ENCODE measurements around the gene RBL1.
"Not testable (repeated sequence)": the region's sequence is repeated elsewhere in the genome, so short reads cannot be mapped to it uniquely, and the experiment has no call there.

The RBL1 gene

DNA sequence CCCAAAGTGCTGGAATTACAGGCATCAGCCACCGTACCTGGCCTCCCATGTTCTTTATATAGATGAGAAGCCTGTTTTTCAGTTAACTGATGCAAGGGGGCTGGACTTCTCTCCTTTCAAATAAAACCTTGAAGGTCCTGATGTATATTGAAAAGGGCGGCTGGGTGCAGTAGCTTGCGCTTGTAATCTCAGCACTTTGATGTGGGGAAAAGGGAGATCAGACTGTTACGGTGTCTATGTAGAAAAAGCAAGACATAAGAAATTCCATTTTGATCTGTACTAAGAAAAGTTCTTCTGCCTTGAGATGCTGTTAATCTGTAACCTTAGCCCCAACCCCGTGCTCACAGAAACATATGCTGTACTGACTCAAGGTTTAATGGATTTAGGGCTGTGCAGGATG is 128.2 kb downstream of the RBL1 start:
- TF ChIP-seq, protein P1, sequence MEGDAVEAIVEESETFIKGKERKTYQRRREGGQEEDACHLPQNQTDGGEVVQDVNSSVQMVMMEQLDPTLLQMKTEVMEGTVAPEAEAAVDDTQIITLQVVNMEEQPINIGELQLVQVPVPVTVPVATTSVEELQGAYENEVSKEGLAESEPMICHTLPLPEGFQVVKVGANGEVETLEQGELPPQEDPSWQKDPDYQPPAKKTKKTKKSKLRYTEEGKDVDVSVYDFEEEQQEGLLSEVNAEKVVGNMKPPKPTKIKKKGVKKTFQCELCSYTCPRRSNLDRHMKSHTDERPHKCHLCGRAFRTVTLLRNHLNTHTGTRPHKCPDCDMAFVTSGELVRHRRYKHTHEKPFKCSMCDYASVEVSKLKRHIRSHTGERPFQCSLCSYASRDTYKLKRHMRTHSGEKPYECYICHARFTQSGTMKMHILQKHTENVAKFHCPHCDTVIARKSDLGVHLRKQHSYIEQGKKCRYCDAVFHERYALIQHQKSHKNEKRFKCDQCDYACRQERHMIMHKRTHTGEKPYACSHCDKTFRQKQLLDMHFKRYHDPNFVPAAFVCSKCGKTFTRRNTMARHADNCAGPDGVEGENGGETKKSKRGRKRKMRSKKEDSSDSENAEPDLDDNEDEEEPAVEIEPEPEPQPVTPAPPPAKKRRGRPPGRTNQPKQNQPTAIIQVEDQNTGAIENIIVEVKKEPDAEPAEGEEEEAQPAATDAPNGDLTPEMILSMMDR (IDR thresholded peaks at IDR 0.05), result no peak
- no peak overlapping the region for H3K27ac ChIP-seq

GRCh38 chr20:36966965-36967364 is 128.8 kb downstream of the RBL1 start:
- not testable (repeated sequence) for H3K4me1 ChIP-seq (ENCODE audit: control insufficient read depth in 1 of 2, insufficient read depth in 1 of 2, low read depth in 1 of 2, low read length in 1 of 2); H3K27me3 ChIP-seq; H3K36me3 ChIP-seq; H3K27ac ChIP-seq; H3K4me3 ChIP-seq (ENCODE audit: low read depth in 1 of 2, low read length in 1 of 2); H3K9me3 ChIP-seq

More for the DNA sequence above, 128.2 kb downstream of the RBL1 start:
- Histone ChIP-seq H3K4me3 (ENCODE audit: low read depth in 1 of 2, low read length in 1 of 2) (no peak overlapping the region), H3K36me3 (no peaks in the 10 kb centered on the region), H3K27me3 (no peaks in the 10 kb centered on the region), H3K4me1 (ENCODE audit: control insufficient read depth in 1 of 2, insufficient read depth in 1 of 2, low read depth in 1 of 2, low read length in 1 of 2) (no peaks in the 10 kb centered on the region), H3K9me3 (no peaks in the 10 kb centered on the region)

DNA sequence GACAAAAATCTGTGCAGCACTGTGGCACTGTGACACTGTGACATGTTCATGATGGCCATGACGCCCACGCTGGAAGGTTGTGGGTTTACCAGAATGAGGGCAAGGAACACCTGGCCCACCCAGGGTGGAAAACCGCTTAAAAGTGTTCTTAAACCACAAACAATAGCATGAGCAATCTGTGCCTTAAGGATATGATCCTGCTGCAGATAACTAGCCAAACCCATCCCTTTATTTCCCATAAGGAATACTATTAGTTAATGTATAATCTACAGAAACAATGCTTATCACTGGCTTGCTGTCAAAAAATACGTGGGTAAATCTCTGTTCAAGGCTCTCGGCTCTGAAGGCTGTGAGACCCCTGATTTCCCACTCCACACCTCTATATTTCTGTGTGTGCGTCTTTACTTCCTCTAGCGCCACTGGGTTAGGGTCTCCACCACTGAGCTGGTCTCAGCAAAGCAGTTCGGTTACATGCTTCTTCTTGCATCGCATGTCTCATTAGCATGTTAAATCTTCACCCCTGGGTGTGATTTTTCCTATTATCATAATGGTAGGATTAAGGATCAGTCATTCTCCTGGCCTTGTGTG is 133.3 kb downstream of the RBL1 start:
- H3K9me3 ChIP-seq; H3K27me3 ChIP-seq; H3K27ac ChIP-seq; H3K4me3 ChIP-seq (ENCODE audit: low read depth in 1 of 2, low read length in 1 of 2); H3K36me3 ChIP-seq: not testable (repeated sequence)
- H3K4me1 ChIP-seq (ENCODE audit: control insufficient read depth in 1 of 2, insufficient read depth in 1 of 2, low read depth in 1 of 2, low read length in 1 of 2), result peaks cover 15 to 17% of the 10 kb centered on the region in 2 experiments

DNA sequence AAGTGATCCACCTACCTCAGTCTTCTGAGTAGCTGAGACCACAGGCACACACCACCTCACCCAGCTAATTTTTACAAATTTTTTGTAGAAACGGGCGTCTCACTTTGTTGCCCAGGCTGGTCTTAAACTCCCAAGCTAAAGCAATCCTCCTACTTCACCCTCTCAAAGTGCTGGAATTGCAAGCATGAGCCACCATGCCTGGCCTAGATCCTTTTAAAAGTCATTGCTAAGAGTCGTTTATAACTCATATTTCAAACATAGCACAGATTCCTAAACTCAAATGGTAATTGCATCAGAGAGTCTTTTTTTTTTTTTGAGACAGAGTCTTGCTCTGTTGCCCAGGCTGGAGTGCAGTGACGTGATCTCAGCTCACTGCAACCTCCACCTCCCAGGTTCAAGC is 136.6 kb downstream of the RBL1 start:
- Histone ChIP-seq H3K4me1 (ENCODE audit: control insufficient read depth in 1 of 2, insufficient read depth in 1 of 2, low read depth in 1 of 2, low read length in 1 of 2) (peaks cover 22 to 23% of the 10 kb centered on the region in 2 experiments), H3K27ac (peak overlapping the region; percentile 83), H3K36me3 (no peaks in the 10 kb centered on the region), H3K4me3 (ENCODE audit: low read depth in 1 of 2, low read length in 1 of 2) (no peak overlapping the region), H3K9me3 (no peaks in the 10 kb centered on the region), H3K27me3 (no peaks in the 10 kb centered on the region)
- TF ChIP-seq, protein P1 (IDR thresholded peaks at IDR 0.05), result no peak

GRCh38 chr20:36957875-36958667 is 137.7 kb downstream of the RBL1 start:
- Histone ChIP-seq H3K27me3 (no peaks in the 10 kb centered on the region), H3K4me3 (ENCODE audit: low read depth in 1 of 2, low read length in 1 of 2) (peak overlapping the region; percentile 10 to 44), H3K27ac (peak overlapping the region; percentile 83), H3K4me1 (ENCODE audit: control insufficient read depth in 1 of 2, insufficient read depth in 1 of 2, low read depth in 1 of 2, low read length in 1 of 2) (peaks cover 22 to 23% of the 10 kb centered on the region in 2 experiments), H3K36me3 (no peaks in the 10 kb centered on the region), H3K9me3 (no peaks in the 10 kb centered on the region)
- TF ChIP-seq, protein P1 (IDR thresholded peaks at IDR 0.05), result no peak

- H3K27me3 ChIP-seq, result no peaks in the 10 kb centered on the region
- no peaks in the 10 kb centered on the region for H3K9me3 ChIP-seq
- peaks cover 30 to 31% of the 10 kb centered on the region in 2 experiments for H3K4me1 ChIP-seq (ENCODE audit: control insufficient read depth in 1 of 2, insufficient read depth in 1 of 2, low read depth in 1 of 2, low read length in 1 of 2)
- H3K27ac ChIP-seq, result no peak overlapping the region
- H3K36me3 ChIP-seq, result no peaks in the 10 kb centered on the region
- H3K4me3 ChIP-seq (ENCODE audit: low read depth in 1 of 2, low read length in 1 of 2), result no peak overlapping the region
- TF ChIP-seq, protein P1 (IDR thresholded peaks at IDR 0.05), result no peak
These were observed 139.1 kb downstream of the RBL1 start for GRCh38 chr20:36956674-36957073.

All from neutrophil (primary cell).